ENCODE measurements around the gene TGFB1I1.

TGFB1I1 gene

DNA sequence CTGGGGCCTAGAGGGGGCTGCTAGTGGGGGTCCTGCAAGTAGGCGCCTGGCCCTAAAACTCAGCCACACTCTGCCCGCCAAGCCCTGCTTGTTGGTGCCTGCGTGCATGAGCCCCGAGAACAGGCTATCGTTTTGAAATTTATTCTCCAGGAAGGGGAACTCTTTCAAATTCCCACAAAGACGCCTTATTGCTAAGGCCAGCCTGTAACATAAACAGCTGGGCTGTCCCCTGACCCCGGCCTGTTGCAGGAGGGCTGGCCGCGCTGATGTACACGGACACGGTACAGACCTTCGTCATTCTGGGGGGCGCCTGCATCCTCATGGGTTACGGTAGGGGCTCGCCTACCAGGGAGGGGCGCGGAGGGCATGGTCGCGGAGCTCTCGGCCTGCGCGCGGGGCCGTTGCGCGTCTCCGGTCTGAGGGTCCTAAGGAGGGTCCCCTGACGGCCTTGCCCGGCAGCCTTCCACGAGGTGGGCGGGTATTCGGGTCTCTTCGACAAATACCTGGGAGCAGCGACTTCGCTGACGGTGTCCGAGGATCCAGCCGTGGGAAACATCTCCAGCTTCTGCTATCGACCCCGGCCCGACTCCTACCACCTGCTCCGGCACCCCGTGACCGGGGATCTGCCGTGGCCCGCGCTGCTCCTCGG lies 15.2 kb downstream of the TGFB1I1 start:
- no peak overlapping the region for H3K27ac ChIP-seq (ENCODE audit: low read depth, low read length, poor library complexity, severe bottlenecking)
- peaks cover 11% of the 10 kb centered on the region; the same call in 1 of the 2 replicates for H3K27me3 ChIP-seq (ENCODE audit: insufficient read depth, low read length)
- no peaks in the 10 kb centered on the region for H3K36me3 ChIP-seq (ENCODE audit: insufficient read depth, low read length)
- H4K20me1 ChIP-seq (ENCODE audit: insufficient read depth, low read length), result no peaks in the 10 kb centered on the region
- H3K9me3 ChIP-seq (ENCODE audit: low read length), result no peaks in the 10 kb centered on the region
- peak overlapping the region; percentile 59 for H3K4me3 ChIP-seq (ENCODE audit: low read depth, low read length, poor library complexity, severe bottlenecking)
- no peaks in the 10 kb centered on the region for H3K79me2 ChIP-seq (ENCODE audit: insufficient read depth, low read length)
- no peaks in the 10 kb centered on the region for H3F3A ChIP-seq (ENCODE audit: insufficient read depth, low read length)
- peaks cover 11% of the 10 kb centered on the region for H3K4me1 ChIP-seq (ENCODE audit: insufficient read depth, low read length, severe bottlenecking)
- peak overlapping the region; percentile 46; the same call in 1 of the 2 replicates for H3K9ac ChIP-seq (ENCODE audit: low read length)
- no peak for TF ChIP-seq EZH2 (IDR thresholded peaks at IDR 0.05; ENCODE audit: borderline replicate concordance, low read length)
- TF ChIP-seq, protein P1, sequence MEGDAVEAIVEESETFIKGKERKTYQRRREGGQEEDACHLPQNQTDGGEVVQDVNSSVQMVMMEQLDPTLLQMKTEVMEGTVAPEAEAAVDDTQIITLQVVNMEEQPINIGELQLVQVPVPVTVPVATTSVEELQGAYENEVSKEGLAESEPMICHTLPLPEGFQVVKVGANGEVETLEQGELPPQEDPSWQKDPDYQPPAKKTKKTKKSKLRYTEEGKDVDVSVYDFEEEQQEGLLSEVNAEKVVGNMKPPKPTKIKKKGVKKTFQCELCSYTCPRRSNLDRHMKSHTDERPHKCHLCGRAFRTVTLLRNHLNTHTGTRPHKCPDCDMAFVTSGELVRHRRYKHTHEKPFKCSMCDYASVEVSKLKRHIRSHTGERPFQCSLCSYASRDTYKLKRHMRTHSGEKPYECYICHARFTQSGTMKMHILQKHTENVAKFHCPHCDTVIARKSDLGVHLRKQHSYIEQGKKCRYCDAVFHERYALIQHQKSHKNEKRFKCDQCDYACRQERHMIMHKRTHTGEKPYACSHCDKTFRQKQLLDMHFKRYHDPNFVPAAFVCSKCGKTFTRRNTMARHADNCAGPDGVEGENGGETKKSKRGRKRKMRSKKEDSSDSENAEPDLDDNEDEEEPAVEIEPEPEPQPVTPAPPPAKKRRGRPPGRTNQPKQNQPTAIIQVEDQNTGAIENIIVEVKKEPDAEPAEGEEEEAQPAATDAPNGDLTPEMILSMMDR (IDR thresholded peaks at IDR 0.05; ENCODE audit: low read length), result no peak
- no peak overlapping the region for H2AFZ ChIP-seq (ENCODE audit: low read length)
- peak overlapping the region; percentile 74 for H3K4me2 ChIP-seq (ENCODE audit: low read length)
- no peaks in the 10 kb centered on the region for H3K9me2 ChIP-seq (ENCODE audit: low read depth, low read length)

GRCh38 chr16:31487720-31488467 lies 15.9 kb downstream of the TGFB1I1 start:
- Histone ChIP-seq H2AFZ (ENCODE audit: low read length) (no peak overlapping the region), H3K9me2 (ENCODE audit: low read depth, low read length) (no peaks in the 10 kb centered on the region), H3K4me3 (ENCODE audit: low read depth, low read length, poor library complexity, severe bottlenecking) (peak overlapping the region; percentile 59), H3K27me3 (ENCODE audit: insufficient read depth, low read length) (peaks cover 11% of the 10 kb centered on the region; the same call in 1 of the 2 replicates), H3K79me2 (ENCODE audit: insufficient read depth, low read length) (no peaks in the 10 kb centered on the region), H3K27ac (ENCODE audit: low read depth, low read length, poor library complexity, severe bottlenecking) (no peak overlapping the region), H3F3A (ENCODE audit: insufficient read depth, low read length) (no peaks in the 10 kb centered on the region), H3K36me3 (ENCODE audit: insufficient read depth, low read length) (no peaks in the 10 kb centered on the region), H4K20me1 (ENCODE audit: insufficient read depth, low read length) (no peaks in the 10 kb centered on the region), H3K9me3 (ENCODE audit: low read length) (no peaks in the 10 kb centered on the region), H3K9ac (ENCODE audit: low read length) (peak overlapping the region; percentile 46; the same call in 1 of the 2 replicates), H3K4me1 (ENCODE audit: insufficient read depth, low read length, severe bottlenecking) (peaks cover 11% of the 10 kb centered on the region), H3K4me2 (ENCODE audit: low read length) (peak overlapping the region; percentile 74)
- TF ChIP-seq EZH2 (IDR thresholded peaks at IDR 0.05; ENCODE audit: borderline replicate concordance, low read length), result no peak
- TF ChIP-seq, protein P1 (IDR thresholded peaks at IDR 0.05; ENCODE audit: low read length), result no peak

DNA sequence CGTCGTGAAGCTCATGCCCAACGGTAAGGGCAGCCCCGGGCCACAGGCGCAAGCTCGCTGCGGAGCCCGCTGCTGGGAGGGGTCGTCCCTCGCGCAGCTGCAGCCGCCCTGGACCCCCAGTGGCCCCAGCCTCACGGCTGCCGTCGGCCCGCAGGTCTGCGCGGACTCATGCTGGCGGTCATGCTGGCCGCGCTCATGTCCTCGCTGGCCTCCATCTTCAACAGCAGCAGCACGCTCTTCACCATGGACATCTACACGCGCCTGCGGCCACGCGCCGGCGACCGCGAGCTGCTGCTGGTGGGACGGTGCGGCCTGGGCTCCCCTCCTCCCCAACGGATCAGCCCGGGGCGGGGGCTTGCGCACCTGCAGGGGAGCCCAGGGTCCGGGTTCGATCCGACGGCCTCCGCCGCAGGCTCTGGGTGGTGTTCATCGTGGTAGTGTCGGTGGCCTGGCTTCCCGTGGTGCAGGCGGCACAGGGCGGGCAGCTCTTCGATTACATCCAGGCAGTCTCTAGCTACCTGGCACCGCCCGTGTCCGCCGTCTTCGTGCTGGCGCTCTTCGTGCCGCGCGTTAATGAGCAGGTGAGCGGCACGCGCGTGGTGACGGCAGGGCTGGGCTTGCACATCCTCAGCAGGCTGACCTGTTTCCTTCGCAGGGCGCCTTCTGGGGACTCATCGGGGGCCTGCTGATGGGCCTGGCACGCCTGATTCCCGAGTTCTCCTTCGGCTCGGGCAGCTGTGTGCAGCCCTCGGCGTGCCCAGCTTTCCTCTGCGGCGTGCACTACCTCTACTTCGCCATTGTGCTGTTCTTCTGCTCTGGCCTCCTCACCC lies 16.7 kb downstream of the TGFB1I1 start:
- Histone ChIP-seq H3K9ac (ENCODE audit: low read length) (no peak overlapping the region), H3K79me2 (ENCODE audit: insufficient read depth, low read length) (no peaks in the 10 kb centered on the region), H3K9me2 (ENCODE audit: low read depth, low read length) (no peaks in the 10 kb centered on the region), H2AFZ (ENCODE audit: low read length) (no peak overlapping the region), H4K20me1 (ENCODE audit: insufficient read depth, low read length) (no peaks in the 10 kb centered on the region), H3K27me3 (ENCODE audit: insufficient read depth, low read length) (peaks cover 7% of the 10 kb centered on the region; the same call in 1 of the 2 replicates), H3K4me1 (ENCODE audit: insufficient read depth, low read length, severe bottlenecking) (peaks cover 11% of the 10 kb centered on the region), H3K36me3 (ENCODE audit: insufficient read depth, low read length) (no peaks in the 10 kb centered on the region), H3K4me2 (ENCODE audit: low read length) (0 out of 2 replicates have a peak overlapping the region, but pooled peaks have one; percentile 74), H3K4me3 (ENCODE audit: low read depth, low read length, poor library complexity, severe bottlenecking) (peak overlapping the region; percentile 59), H3K27ac (ENCODE audit: low read depth, low read length, poor library complexity, severe bottlenecking) (no peak overlapping the region), H3K9me3 (ENCODE audit: low read length) (no peaks in the 10 kb centered on the region), H3F3A (ENCODE audit: insufficient read depth, low read length) (no peaks in the 10 kb centered on the region)
- no peak for TF ChIP-seq EZH2 (IDR thresholded peaks at IDR 0.05; ENCODE audit: borderline replicate concordance, low read length)
- TF ChIP-seq, protein P1 (IDR thresholded peaks at IDR 0.05; ENCODE audit: low read length), result no peak

Measured in OCI-LY1 (cell line).